Measurements from ENCODE around the gene DTYMK.

The DTYMK gene

DNA sequence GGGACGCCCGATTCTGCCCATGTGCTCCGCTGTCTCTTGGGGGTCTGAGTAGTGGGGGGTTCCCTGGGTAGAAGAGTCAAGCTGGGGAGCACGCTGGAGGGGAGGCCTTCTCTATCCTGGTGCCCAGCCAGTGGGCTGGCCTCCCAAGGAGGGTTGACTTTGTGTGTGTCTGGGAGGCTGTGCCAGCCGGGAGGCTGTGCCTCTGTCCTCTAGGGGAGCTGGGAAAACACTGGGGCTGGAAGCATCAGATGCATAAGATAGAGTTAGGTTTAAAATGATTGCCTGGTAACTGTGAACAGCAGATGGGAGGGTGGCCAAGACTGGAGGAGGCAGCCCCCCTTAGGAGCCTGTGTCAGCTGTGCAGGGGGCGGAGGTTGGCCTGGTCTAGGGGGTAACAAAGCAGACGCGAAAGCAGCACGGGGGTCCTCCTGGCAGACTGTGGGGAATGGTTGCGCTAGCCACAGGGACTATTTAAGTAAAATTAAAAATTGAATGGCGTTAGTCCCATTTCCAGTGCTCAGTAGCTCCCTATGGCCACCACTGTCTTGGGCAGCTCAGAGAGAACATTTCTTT lies 16.5 kb upstream of the DTYMK start:
- no peak for DNase-seq

DNA sequence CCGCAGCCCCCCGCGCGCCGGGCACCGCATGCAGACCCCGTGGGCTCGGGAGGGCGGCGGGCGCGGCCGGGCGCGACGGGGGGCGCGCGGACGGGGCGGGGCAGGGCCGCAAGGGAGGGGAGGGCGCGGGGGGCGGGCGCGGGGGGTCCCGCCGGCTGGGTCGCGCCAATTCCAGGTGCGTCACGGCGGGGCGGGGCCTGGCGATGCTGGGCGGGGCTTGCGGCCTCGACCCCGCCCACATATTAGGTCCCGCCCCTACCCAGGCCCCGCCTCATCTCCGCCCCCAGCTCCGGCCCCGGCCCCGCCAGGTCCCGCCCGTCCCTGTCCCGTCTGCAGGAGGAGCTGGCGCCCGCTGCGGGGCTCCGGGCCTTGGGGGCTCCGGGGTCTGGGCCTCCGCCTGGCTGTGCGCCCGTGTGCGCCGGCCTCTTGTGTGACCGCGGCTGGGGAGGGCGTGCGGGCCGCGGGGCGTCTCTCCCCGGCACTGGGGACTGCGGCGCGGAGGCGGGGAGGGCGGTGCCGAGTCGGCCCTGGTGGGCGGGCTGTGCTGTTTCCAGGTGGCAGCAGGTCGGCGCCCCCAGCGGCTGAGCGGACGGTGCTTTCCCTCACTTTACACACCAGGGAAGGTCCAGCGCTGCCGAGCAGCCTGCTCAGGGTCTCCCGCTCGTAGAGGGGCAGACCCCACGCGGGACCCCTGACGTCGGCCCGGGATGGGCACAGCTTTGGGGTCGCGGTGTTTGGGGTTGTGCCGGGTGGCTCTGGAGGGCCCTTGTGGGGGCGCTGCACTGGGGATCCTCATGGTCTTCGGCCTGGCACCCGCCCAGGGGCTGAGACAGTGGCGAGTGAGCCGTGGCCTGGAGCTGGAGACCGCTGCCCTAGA lies 15.8 kb upstream of the DTYMK start:
- DNase-seq, result peak; percentile 67 to 86

DNA sequence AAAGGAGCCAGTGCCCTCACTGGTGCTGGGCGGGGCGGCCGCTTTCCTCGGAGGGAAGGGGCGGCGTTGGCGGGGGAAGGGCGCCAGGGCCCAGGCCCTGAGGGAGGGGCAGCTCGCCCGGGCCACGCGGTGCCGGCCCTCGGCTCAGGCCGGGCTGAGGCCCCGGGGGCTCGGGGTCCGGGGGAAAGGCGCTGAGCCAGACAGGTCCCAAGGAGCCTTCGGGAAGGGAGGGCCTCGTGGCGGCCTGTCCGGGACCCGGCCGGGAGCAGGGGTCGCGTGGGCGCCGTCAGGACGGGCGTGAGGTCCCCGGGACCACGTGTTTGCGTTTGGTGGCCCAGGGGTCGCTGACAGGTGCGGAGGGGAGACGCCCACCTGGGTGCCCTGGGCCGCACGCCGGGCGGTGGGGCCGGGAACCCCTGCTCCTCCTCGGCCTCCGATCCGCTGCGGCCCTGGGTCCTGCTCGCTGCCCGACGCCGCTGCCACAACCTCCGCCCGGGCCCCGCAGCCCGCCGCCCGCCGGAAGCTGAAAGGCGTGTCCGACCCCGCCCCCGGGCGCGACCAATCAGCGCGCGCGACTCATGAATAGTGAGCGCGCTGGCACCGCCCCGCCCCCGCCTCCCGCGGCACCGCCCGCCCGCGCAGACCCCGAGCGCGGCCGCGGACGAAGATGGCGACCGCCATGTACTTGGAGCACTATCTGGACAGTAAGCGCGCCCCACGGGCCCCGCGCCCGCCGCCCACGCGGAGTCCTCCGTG lies 15.0 kb upstream of the DTYMK start, which contains the start of gene ING5:
ING5 (plus strand) TSS at position 641 of the 756 bp plus-strand sequence; CDS start at position 668, 27 bp downstream.
- peak; percentile 90 to 95 for DNase-seq

GRCh38 chr2:241701149-241701398 lies 14.5 kb upstream of the DTYMK start:
- DNase-seq, result no peak

- no peak for DNase-seq
These were observed 9.0 kb upstream of the DTYMK start for GRCh38 chr2:241695651-241696050.

GRCh38 chr2:241692448-241692847 lies 5.8 kb upstream of the DTYMK start:
- DNase-seq, result no peak

GRCh38 chr2:241690202-241690717 lies 3.6 kb upstream of the DTYMK start:
- no peak for DNase-seq

- DNase-seq, result no peak
These were observed 2.7 kb upstream of the DTYMK start for GRCh38 chr2:241689306-241689705.

- no peak for DNase-seq
These were observed 328 bp downstream of the DTYMK start for GRCh38 chr2:241686324-241686649.

DNA sequence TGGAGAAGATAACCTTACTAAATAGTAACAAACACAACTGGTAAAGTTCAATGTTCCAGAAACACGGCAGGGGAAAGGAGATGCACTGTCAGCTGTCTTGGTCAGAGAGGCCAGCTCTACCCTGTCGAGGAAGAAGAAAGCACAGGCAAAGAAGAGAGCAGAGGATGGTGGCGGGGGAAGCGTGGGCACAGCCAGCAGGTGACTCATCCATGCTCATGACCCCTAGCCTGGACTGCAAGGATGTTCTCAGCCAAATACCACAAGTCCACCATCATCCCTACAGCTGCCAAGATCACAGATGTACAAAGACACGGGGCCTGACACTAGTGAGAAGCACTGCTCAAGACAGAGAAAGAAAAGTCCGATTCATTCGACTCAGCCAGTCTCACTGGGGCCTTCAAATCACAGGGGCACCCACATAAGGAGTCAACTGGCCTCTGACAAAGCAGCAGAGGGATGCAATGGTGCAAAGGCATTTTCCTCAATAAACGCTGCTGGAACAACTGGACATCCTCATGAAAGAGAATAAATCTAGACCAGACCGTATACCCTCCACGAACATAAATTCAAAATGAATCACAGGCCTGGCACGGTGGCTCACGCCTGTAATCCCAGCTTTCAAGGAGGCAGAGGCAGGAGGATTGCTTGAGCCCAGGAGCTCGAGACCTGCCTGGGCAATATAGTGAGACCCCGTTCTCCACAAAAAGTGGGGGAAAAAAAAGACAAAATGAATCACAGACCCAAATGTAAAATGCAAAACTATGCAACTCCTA lies 5.6 kb downstream of the DTYMK start:
- DNase-seq, result peak in 1 of 2 donors; percentile 49

DNA sequence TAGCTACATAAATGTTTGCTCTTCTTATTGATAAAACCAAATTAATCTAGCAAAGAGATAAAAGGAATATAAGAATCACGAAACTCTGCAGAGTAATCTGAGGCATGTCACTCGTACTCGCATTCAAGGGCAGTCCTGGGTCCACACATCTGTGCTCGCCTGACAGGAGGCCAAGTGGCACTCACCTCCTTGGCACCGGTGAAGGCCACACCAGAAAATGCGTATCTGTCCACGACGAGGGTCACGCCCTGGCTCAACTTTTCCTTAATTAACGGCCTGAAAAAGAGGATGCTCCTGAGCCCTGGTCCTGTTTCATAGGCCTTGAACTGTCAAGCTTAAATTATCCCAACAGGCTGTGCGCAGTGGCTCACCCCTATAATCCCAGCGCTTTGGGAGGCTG lies 6.6 kb downstream of the DTYMK start:
- DNase-seq, result no peak

DNA sequence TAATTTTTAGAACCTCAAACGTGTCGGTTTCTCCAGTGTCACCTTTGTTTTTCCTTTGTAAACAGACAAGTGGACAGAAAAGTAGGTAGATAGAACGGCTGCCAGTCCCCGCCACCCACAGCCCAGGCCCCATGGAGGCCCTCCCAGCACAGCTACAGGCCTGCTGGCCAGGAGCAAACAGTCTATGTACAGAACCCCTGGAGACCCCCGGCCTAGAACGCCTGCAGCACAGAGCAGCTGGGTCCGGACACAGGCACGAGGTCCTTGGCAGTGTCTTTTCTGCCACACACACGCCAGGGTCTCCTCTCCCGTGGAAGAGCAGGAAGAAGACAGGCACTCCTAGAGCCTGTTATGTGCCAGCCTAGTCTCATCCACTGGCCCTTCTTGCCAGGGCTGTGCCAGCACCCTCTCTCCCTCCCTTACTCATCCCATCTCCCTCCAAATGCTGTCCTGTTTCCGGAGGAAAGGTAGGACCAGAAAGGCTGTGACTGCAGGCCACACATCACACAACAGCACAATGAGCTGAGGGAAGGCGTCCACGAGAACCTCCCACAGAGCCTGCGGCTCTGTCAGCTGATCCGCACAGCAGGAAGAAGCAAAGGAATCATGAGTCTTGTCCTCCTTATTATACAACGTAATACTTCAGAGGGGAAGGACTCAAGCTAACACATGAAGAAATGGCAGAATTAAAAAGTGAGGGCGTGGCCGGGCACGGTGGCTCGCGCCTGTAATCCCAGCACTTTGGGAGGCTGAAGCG lies 7.7 kb downstream of the DTYMK start:
- DNase-seq, result no peak

DNA sequence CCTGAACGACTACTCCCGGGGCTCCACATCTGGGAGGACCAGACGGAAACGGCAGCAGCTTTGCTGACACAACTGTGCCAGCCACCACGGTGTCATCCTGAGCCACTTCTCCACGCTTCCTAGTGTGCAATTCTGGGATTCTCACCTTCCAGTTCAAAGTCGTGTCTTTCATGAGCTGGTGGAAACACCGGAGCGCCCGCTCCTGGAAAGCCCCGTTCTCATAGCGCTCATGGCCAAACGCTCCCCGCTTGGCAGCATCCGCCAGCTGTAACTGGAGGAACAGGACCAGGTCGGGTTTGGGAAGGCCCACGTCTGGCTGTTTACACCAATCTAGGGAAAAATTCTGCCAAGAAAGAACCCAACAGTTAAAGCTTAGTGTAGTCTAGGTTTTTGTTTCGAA lies 8.3 kb downstream of the DTYMK start:
- no peak for DNase-seq

DNA sequence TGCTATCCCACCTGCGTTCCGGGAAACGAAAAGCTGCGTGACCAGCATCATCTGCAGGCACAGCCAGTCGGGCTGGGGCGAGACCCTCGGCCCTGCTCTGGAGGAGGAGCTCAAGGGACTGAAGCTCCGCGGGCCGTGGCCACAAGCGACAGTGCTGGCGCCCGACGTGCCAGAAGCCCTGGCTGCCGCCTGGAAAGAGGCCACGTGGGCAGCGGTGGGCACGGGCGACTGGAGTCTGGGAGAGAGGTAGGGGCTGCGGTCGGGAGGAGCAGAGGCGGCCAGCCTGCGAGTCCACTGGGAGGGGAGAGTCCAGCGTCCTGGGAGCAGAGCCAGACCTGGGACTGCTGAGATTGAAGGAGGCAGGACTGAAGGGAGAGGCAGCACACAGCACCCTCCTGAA lies 9.2 kb downstream of the DTYMK start:
- DNase-seq, result no peak

GRCh38 chr2:241676665-241677064 lies 9.9 kb downstream of the DTYMK start:
- DNase-seq, result no peak

DNA sequence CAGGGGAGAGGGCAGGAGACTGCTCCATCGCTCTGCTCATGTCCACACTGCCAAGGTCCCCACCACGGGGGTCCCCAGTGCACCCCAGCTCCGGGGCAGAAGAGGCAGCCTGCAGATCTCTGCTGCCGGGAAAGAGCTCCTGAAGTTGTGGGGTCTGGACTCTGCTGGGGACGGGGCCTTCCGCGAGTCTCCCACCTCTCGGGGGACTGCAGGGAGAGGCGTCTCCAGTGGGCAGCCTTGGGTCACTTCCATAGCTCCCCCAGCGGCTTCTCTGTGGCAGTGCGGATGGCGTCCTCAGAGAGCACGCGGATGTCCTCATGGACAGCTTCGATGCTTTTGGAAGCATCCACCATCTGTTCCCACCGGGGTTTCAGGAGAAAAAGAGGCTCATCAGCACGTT lies 10.7 kb downstream of the DTYMK start:
- DNase-seq, result no peak

- DNase-seq, result no peak
These were observed 12.6 kb downstream of the DTYMK start for GRCh38 chr2:241673797-241674725.

GRCh38 chr2:241673189-241673663 lies 13.4 kb downstream of the DTYMK start:
- no peak for DNase-seq

GRCh38 chr2:241672243-241673188 lies 14.1 kb downstream of the DTYMK start:
- no peak for DNase-seq
